HG02885 (cell line): ENCODE measurements around the gene SCYGR2.
"Not testable (repeated sequence)": the region's sequence is repeated elsewhere in the genome, so short reads cannot be mapped to it uniquely, and the experiment has no call there.

ENCODE experiments used
- ATAC-seq: cut with Tn5 transposase; IDR thresholded peaks from one replicate; pipeline ENCODE4 v1.9.1; 2021; ENCODE audit warnings: mild to moderate bottlenecking; ENCODE audit not compliant: unreplicated experiment, poor library complexity

The SCYGR2 gene

GRCh38 chr2:227598835-227599503 lies at the start of gene SCYGR2:
Gene SCYGR2 (plus strand): TSS chr2:227598893. CDS start chr2:227598893, 0 bp downstream.
- ATAC-seq = not testable (repeated sequence)

- no peak for ATAC-seq
These were observed 46.9 kb upstream of the SCYGR2 start for GRCh38 chr2:227551836-227552235.

- ATAC-seq = no peak
These were observed 36.1 kb upstream of the SCYGR2 start for GRCh38 chr2:227562581-227562980.

- no peak for ATAC-seq
These were observed 33.6 kb upstream of the SCYGR2 start for GRCh38 chr2:227565080-227565479.

- no peak for ATAC-seq
These were observed 32.7 kb upstream of the SCYGR2 start for GRCh38 chr2:227566012-227566411.

GRCh38 chr2:227568852-227569169 lies 29.9 kb upstream of the SCYGR2 start:
- no peak for ATAC-seq

- ATAC-seq = no peak
These were observed 28.1 kb upstream of the SCYGR2 start for GRCh38 chr2:227570615-227571014.

- no peak for ATAC-seq
These were observed 22.6 kb upstream of the SCYGR2 start for GRCh38 chr2:227576110-227576509.

GRCh38 chr2:227576812-227577211 lies 21.9 kb upstream of the SCYGR2 start:
- ATAC-seq = no peak

GRCh38 chr2:227577555-227577954 lies 21.1 kb upstream of the SCYGR2 start:
- no peak for ATAC-seq

- no peak for ATAC-seq
These were observed 20.1 kb upstream of the SCYGR2 start for GRCh38 chr2:227578642-227579041.

- no peak for ATAC-seq
These were observed 18.9 kb upstream of the SCYGR2 start for GRCh38 chr2:227579791-227580190.

- ATAC-seq = no peak
These were observed 16.3 kb upstream of the SCYGR2 start for GRCh38 chr2:227582369-227582768.

- peak; percentile 70 for ATAC-seq
These were observed 5.9 kb upstream of the SCYGR2 start for GRCh38 chr2:227592694-227593387.

GRCh38 chr2:227595797-227596196 lies 2.9 kb upstream of the SCYGR2 start:
- ATAC-seq = no peak

GRCh38 chr2:227597036-227597435 lies 1.7 kb upstream of the SCYGR2 start:
- ATAC-seq = no peak

GRCh38 chr2:227597998-227598397 lies 695 bp upstream of the SCYGR2 start:
- no peak for ATAC-seq

- no peak for ATAC-seq
These were observed 3.7 kb downstream of the SCYGR2 start for GRCh38 chr2:227602358-227602757.

GRCh38 chr2:227606476-227606875 lies 7.8 kb downstream of the SCYGR2 start:
- no peak for ATAC-seq

GRCh38 chr2:227607941-227608340 lies 9.2 kb downstream of the SCYGR2 start:
- no peak for ATAC-seq

- peak; percentile 59 for ATAC-seq
These were observed 10.1 kb downstream of the SCYGR2 start for GRCh38 chr2:227608561-227609338.
